GM12874 (cell line): Measurements from ENCODE around the gene OSBP2.

Source experiments
- TF ChIP-seq, protein P1 (sequence below): IDR thresholded peaks from 2 replicates; pipeline ENCODE4 v1.5.1; 2011; ENCODE audit warnings: low read depth, mild to moderate bottlenecking, control low read depth, low read length, moderate library complexity; ENCODE audit not compliant: insufficient read depth

The OSBP2 gene

DNA sequence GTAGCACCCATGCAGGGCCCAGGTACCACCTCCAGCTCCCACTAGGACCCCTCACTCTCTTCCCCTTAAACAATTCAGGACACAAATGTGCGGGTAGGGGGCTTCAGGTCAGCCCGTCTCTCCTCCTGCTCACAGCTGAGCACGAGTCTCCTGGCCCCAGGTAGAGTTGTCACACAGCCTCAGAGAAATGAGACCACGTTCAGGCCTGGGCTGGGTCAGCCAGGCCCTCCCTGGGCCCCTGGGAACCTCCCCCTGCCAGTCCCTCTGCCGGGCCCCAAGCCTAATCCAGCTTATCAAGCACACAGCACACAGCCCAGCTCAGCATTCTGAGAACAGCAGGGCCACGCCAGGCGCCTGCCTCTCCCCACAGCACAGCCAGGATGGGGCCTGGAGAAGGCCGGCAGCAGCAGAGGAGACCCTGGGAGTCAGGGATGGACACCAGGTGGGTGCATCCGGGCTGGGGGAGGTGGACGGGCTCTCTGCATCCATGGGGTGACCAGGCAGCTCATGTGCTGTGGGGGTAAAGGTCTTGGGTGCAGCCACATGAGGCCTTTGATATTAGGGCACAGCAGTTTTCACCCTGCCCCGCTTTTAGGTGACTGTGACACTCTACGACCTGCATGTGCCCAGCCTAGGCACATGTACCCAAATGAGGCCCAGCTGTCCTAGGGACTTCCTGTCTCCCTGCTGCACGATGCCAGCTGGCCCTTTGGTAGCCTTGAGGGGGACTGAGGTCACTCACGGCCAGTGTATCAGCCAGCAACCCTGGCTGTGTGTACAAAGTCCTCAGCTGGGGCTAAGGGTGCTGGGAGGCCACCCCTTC, 186.9 kb downstream of the OSBP2 start:
- TF ChIP-seq, protein P1, sequence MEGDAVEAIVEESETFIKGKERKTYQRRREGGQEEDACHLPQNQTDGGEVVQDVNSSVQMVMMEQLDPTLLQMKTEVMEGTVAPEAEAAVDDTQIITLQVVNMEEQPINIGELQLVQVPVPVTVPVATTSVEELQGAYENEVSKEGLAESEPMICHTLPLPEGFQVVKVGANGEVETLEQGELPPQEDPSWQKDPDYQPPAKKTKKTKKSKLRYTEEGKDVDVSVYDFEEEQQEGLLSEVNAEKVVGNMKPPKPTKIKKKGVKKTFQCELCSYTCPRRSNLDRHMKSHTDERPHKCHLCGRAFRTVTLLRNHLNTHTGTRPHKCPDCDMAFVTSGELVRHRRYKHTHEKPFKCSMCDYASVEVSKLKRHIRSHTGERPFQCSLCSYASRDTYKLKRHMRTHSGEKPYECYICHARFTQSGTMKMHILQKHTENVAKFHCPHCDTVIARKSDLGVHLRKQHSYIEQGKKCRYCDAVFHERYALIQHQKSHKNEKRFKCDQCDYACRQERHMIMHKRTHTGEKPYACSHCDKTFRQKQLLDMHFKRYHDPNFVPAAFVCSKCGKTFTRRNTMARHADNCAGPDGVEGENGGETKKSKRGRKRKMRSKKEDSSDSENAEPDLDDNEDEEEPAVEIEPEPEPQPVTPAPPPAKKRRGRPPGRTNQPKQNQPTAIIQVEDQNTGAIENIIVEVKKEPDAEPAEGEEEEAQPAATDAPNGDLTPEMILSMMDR = no peak

DNA sequence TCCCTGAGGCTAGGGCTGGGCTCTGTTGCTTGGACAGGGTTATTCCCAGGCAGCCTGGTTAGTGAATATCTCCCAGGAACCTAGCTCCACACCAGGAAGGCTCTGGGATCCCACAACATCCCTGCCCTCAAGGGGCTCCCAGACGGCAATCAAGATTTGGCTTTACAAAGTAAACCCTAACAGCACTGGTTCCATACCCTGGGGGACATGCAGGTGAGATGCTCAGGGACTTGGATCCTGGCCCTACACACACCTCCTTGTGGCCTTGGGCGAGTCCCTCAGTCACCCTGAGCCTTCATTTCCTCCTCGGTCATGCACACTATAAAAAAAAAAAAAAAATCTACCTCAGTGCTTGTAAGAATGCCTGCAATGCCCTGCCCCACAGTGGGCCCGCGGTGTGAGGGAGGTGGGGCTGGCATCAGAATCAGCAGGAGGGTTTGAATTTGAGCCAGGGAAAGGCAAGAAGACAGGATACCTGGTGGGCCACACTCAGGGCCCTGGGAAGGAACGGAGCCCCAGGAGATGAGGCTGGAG, 187.6 kb downstream of the OSBP2 start:
- TF ChIP-seq, protein P1 = no peak

DNA sequence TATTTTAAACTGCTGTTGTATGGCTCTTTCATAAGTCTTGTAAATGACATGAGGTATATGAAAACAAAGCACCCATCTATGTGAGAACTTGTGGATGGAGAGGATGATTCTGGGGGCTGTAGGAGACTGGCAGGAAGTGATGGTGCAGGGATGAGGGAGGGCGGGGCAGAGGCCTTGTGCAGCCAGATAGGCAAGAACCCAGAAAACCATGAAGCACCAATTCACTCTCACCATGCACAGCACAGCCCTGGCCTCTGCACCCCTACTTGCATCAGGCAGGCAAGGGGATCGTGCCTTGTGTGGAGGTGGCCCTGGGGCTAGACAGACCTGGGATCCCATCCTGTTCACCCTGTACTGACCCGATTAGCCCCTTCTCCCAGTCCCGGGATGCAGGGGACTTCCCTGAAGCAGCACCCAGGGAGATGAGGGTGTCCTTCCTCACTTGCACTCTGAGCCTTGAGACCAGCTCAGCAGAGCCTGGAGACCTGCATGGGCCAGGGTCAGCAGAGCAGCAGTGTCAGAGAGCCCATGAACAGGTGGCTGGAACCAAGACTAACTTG, 188.4 kb downstream of the OSBP2 start:
- TF ChIP-seq, protein P1 = no peak

DNA sequence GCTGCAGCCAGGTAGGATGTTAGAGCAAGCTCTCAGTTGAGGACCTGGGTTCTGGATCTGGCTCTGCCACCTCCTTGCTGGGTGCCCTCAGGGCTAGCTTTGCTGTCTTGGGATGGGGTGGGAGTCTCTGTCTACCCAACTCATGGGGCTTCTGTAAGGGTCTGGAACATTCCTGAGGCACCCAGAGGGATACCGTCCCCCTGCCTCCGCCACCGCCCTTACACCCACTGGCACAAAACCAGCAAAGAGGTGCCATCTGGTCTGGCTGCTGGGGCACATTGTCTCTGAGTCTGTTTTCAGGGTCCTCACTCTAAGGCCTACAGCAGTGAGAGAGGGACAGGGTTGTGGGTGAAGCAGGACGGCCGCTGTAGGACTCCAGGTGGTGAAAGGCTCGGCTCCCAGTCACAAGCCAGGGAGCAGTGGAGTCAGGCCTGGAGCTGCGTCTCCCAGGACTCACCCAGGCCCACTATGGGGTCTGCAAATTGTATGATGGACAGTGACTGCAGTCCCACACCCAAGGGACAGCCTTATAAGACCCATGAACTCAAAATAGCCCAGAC, 189.0 kb downstream of the OSBP2 start:
- TF ChIP-seq, protein P1 = no peak

DNA sequence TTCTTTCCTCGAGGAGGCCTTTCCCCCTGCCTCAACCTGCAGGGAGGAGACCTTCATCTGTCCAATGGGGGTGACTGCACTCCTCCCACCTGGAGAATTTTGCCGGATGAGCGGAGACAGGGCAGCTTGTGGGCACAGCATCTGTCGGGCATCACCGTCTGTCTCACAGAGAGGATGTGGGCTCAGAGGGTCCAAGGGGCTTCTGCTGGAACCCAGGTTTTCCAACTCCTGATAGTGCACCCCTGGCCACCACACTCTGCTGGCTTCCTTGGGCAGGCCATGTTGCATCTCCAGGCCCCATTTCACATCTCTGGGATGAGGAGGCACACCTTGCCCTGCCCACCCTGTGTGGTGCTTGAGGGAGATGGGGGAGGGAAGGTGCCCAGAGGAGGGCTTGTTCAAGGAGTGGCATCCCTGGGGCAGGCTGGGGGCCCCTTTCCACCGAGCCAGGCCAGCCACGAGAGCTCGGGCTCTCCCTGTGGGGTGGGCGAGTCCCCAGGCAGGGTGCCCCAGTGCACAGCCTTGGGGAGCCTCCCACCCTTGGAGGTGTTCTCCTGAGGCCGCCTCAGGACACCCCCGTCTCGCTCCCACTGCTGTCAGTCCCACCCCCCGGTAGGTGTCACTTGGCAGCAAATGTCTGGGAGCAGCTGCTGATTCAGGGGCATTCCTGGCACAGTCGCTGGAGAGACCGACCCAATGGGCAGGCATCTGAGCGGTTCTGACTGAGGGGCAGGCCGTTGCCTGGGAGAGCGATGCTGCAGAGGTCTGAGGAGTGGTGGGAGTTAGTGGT, 189.7 kb downstream of the OSBP2 start:
- TF ChIP-seq, protein P1 = no peak

DNA sequence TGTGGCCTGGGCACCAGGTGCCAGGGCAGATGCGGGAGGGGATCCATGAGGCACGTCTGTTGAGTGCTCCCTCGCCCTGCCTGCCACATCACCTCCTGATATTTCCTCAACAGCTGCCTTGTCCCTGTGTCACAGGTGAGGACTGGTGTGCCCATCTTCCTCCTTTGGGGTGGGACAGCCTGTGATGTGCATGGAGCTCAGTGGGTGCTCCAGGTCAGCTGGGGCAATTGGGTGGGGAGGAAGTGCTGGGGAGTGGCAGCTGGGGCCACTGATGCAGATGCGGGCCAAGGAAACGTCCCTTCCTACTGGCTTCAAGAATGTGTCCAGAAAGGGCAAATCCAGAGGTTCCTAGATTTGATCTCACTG, 190.3 kb downstream of the OSBP2 start:
- TF ChIP-seq, protein P1 = no peak

DNA sequence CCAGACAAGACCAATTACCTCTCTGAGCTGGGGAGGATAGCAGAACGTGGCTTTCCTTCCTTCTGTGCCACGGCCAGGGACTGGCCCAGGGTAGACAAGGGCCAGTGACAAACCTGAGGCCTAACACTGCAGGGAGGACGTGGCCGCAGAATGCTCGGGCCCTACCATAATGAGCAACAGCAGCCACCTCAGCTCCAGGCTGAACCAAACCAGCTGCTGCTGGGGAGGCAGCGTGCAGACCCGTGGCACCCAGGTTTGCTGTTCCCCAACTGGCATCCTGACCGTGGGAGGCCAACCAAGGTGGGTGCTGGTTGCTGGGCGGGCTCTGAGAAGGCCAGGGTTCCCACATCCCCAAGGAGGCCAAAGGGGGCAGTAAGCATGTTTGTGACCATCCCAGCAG, 190.9 kb downstream of the OSBP2 start:
- TF ChIP-seq, protein P1 = no peak
